Ishikawa (cell line): ENCODE measurements around the gene FAM221B.

Experiments used
- EGR1 ChIP-seq: IDR thresholded peaks from 2 replicates; pipeline ENCODE4 v1.6.1; 2012
- EP300 ChIP-seq: IDR thresholded peaks from 2 replicates; pipeline ENCODE4 v1.6.1; 2012; ENCODE audit warnings: borderline replicate concordance
- MAX ChIP-seq: IDR thresholded peaks from 2 replicates; pipeline ENCODE4 v1.6.1; 2012
- NFIC ChIP-seq: IDR thresholded peaks from 2 replicates; pipeline ENCODE4 v1.6.1; 2012
- RAD21 ChIP-seq: IDR thresholded peaks from 2 replicates; pipeline ENCODE4 v1.6.1; 2012; ENCODE audit warnings: low read depth

DNA sequence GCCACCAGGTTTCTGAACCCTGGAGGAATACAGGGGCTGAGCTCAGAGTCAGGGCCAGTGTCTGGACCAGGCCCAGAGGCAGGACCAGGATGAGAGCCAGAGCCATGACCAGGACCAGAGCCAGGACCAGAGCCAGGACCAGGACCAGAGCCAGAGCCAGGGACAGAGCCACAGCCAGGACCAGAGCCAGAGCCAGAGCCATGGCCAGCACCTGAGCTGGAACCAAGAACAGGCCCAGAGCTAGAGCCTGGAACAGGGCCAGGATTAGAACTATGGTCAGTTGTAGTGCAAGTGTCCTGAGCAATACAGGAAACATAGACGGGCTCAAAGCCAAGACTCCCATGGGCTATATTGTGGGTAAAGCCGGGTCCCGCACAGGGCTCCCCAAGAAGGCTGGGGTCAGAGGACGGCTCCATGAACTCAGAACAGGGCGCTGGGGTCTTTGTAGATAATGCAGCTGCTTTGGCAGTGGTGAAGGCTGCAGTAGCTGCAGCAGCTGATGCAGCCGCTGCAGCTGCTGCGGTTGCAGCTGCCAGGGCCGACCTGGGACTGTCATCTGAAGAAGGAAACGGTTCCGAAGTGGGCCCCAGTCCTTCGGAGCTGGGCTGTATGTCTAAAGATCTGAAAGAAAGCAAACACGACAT, 17.0 kb downstream of the FAM221B start:
- TF ChIP-seq MAX = no peak
- no peak for TF ChIP-seq RAD21
- TF ChIP-seq EP300 = no peak
- no peak for TF ChIP-seq EGR1
- no peak for TF ChIP-seq NFIC
